MV-4-11 (cell line): ENCODE results near the gene MAEL.
A peak's percentile ranks its signal among the peaks of the same experiment; 100 is the strongest.
"Not testable (repeated sequence)": the region's sequence is repeated elsewhere in the genome, so short reads cannot be mapped to it uniquely, and the experiment has no call there.

Source experiments
- DNase-seq: peaks from one replicate; lab custom pipeline; 2025; lab: John Stamatoyannopoulos, UW

MAEL gene

GRCh38 chr1:166978821-166979220 is 10.3 kb upstream of the MAEL start:
- DNase-seq, result peak; percentile 77

GRCh38 chr1:166980383-166980782 is 8.7 kb upstream of the MAEL start:
- DNase-seq, result no peak

- DNase-seq, result no peak
Measured at GRCh38 chr1:166980818-166981217, 8.3 kb upstream of the MAEL start.

GRCh38 chr1:166981589-166981988 is 7.5 kb upstream of the MAEL start:
- no peak for DNase-seq

GRCh38 chr1:166999075-166999474 is 10.0 kb downstream of the MAEL start:
- no peak for DNase-seq

- no peak for DNase-seq
Measured at GRCh38 chr1:166999500-167000055, 10.5 kb downstream of the MAEL start.

- no peak for DNase-seq
Measured at GRCh38 chr1:167000546-167000945, 11.5 kb downstream of the MAEL start.

GRCh38 chr1:167002354-167002753 is 13.3 kb downstream of the MAEL start:
- no peak for DNase-seq

- DNase-seq, result no peak
Measured at GRCh38 chr1:167003711-167004110, 14.6 kb downstream of the MAEL start.

GRCh38 chr1:167011560-167012191 is 22.6 kb downstream of the MAEL start:
- no peak for DNase-seq

- DNase-seq, result no peak
Measured at GRCh38 chr1:167012570-167012969, 23.5 kb downstream of the MAEL start.

GRCh38 chr1:167013108-167013929 is 24.2 kb downstream of the MAEL start:
- no peak for DNase-seq

GRCh38 chr1:167016100-167016750 is 27.1 kb downstream of the MAEL start:
- peak; percentile 27 for DNase-seq

- DNase-seq, result no peak
Measured at GRCh38 chr1:167022384-167022783, 33.3 kb downstream of the MAEL start.

- not testable (repeated sequence) for DNase-seq
Measured at GRCh38 chr1:167029553-167029952, 40.5 kb downstream of the MAEL start.

GRCh38 chr1:167033646-167034045 is 44.6 kb downstream of the MAEL start:
- no peak for DNase-seq

- peak; percentile 35 for DNase-seq
Measured at GRCh38 chr1:167043752-167044488, 54.8 kb downstream of the MAEL start.

GRCh38 chr1:167051907-167052306 is 62.8 kb downstream of the MAEL start:
- no peak for DNase-seq

GRCh38 chr1:167052389-167052788 is 63.3 kb downstream of the MAEL start:
- no peak for DNase-seq

- DNase-seq, result no peak
Measured at GRCh38 chr1:167054531-167054930, 65.5 kb downstream of the MAEL start.

- DNase-seq, result no peak
Measured at GRCh38 chr1:167054946-167055630, 66.0 kb downstream of the MAEL start.
